ENCODE data around the gene ZBP1. TPM values are rescaled to one million over a fixed set of nuclear protein-coding genes. Genes with fewer than 3 reads are reported as not detected.

The ZBP1 gene
- polyA plus RNA-seq, 1 donor: not detected

DNA sequence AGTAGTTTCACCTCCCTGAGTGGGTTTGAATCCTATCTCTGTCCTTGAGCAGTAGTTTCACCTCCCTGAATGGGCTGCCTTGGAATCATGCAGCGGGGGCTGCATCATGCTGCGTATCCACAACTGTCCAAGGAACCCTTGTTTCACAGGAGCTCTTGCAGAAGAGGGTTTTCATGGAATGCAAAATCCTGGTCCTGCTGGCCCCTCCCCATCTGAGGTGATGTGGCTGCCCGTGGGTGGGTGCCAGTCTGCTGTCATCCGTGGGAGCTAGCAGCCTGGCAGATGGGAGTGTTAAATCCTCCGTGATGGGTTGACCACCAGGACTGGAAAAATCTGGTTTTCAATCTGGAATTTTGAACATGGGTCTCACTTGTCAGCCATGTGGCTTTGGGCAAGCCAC, 21.7 kb downstream of the ZBP1 start:
- DNase-seq: no peak

DNA sequence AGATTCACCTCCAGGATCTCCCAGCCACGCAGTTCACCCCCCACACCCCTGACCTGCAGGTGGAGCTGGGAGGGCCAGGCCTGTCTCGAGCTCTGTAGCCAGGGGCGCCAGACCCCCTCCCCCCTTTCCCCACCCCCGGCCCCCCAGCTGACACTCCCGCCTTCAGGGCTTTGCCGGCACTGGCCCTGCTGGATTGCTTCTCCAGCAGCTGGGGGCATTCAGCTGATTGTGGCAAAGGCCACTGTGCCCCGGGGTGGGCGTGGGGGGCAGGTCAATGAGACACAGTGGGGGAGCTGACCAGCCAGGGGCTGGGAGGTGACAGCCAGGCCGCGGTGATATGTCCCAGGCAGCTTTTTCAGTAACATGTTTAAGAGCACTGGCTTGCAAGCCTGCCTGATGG, 22.2 kb downstream of the ZBP1 start:
- DNase-seq: no peak

DNA sequence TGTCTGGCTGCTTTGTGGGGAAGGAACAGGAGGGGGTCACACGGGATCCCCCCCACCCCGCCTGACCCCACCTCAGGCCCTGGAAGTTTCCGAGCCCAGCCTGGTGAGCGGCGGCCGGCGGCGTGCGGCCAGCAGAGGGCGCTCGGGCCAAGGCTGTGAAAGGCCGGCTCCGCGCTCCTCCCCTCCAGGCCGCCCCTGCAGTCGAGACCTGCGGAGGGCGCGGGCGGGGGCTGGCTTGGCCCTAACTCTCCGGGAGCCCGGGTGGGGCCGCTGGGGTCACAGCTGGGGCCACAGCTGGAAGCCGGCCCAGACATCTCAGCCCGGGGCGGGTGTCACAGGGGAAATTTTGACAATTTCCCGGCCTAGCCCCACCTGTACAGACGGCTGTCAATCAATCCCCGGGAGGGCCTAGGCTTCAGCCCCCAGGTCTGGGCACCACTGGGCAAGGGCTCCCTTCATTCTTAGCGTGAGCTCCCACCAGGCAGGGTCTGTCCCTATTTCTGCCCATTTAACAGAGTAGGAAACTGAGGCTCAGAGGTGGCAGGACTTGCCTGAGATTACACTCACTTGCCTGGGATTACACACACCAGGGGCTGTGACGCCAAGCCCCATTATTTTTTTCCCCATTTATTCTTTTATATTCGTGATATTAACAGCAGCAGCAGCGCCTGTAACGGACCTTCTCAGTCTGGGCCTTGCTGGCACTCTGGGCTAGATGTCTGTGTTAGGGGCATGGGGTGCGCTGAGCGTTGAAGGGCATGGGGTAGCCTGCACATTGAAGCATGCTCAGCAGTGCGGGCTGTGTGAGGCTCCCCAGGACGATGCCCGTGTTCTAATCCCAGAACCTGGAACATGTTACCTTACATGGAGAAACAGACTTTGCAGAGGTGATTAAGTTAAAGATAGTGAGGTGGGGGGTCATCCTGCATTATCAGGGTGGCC, 23.0 kb downstream of the ZBP1 start:
- DNase-seq: no peak

DNA sequence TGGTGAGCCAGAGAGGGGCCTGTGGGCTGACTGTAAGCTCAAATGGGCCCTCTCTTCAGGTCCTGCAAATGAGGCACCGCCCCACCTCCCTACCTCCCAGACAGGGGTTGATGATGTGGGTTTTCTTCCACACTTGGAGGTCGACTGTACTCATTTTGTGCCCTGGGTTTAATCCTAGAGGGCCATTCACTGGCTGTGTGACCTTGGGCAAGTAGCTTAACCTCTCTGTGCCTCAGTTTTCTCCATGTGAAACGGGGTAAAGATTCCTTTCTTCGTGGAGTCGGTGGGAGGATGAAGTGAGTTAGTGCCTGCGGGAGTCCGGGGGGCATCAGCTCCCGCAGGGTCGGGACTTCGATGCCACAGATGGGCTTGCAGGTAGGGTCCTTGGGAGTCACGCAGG, 23.9 kb downstream of the ZBP1 start:
- no peak for DNase-seq

DNA sequence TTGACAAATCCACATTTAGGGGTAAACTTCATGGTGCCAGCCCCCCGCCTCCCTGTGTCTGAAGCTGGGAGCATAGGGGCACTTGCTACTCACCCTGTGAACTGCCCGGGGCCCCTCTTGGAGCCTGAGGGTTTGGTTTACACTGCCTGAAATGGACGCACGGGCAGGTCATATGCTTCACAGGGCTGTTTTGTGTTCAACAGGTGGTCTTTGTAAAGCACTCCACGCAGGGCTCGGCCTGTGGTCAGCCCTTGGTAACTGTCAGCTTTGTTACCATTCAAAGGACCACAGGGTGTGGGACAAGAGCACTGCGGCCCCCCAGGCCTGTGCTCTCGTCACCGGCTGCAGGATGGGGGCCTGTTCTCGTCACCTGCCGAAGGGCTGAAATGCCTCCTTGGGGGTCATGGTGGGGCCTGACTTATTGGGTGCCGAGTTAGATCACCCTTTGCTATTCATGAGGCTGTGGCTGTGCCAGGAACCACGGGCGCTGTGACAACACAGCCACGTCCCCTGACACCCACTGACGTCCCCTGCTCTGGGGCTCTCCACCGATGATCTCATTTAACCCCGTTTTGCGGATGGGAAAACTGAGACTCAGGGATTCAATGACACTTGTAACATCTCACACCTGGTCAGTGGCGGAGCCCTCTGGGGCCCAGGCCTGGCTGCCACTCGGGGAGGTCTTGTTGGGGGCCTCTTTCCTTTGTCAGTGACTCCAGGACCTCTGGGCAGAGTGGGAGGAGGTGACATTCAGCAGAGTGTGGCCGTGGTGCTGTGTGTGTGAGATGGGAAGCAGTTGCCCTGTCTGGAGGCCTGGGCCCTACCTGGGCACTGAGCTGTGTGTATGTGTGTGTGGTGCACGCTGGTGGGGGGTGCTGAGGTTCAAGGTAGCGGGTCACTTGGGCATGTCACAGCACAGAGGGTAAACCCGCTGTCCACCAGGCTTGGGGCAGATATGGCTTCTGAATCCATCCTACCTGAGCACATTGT, 24.9 kb downstream of the ZBP1 start:
- no peak for DNase-seq

DNA sequence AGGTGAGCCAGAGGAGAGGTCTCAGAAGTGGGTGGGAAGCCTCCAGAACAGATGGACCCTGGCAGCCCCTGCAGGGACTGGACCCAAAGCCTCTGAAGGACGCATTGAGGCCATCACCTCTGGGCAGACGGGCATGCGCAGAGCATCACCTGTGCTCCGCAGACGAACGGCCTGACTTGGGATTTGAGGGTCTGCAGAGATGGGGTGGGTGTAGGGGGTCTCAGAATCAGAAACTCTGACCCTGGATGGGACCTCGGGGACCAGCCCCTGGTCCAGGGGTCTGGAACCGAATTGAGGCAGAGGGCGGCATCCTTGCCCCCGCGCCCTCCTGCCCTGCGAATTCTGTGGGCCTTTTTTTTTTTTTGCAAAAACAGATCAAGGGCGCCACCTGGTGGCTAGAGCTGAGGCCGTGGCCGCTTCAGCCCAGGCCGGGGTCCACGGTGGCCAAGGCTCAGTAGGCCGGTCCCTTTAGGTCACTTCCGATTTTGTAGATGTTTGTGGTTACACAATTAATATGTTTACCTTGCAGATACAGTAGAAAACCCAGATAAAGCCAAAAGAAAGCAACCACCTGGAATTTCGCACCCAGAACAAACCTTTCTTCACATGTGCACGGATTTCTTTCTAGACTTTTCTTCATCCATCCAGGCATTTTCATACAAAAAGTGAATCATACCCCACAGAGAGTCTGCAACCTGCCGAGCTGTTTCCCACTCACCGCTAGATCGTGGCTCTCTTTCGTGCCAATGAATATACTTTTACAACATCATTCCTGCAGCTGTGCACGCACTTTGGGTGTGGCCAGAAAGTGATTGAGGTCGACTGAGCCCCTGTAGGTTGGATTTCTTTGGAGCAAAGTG, 25.9 kb downstream of the ZBP1 start:
- DNase-seq: no peak

DNA sequence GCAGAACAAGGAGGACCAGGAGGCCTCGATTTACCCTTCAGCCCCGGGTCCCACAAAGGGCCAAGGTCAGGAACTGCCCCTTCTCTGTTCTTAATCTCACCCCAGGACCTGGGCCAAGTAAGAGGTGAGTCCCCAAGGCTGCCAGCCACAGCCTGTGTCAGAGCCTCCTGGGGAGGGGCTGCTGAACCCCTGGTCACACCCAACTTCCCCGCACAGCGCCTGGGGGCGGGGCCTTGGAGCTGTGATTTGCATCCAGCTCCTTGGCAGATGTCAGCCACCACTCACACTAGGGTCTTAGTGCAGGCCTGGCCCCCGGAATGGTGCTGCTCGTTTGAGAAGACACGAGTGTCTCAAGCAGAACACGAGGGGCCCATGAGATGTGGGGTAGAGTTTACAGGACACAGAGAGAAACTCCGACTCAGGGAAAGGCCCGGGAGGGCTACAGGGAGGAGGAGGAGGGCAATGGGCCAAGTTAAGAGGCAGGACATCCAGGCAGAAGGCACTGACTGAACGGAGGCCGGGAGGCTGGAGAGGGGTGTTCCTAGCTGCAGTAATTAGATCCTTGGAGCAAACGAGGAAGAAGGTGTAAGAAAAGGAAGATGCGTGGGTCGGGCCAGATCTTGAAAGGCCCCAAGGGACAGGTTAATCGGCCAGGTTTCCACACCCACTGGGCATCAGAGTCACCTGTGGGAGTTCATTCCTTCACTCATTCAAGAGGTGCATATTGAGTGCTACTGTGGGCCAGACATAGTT, 26.9 kb downstream of the ZBP1 start:
- DNase-seq: no peak

DNA sequence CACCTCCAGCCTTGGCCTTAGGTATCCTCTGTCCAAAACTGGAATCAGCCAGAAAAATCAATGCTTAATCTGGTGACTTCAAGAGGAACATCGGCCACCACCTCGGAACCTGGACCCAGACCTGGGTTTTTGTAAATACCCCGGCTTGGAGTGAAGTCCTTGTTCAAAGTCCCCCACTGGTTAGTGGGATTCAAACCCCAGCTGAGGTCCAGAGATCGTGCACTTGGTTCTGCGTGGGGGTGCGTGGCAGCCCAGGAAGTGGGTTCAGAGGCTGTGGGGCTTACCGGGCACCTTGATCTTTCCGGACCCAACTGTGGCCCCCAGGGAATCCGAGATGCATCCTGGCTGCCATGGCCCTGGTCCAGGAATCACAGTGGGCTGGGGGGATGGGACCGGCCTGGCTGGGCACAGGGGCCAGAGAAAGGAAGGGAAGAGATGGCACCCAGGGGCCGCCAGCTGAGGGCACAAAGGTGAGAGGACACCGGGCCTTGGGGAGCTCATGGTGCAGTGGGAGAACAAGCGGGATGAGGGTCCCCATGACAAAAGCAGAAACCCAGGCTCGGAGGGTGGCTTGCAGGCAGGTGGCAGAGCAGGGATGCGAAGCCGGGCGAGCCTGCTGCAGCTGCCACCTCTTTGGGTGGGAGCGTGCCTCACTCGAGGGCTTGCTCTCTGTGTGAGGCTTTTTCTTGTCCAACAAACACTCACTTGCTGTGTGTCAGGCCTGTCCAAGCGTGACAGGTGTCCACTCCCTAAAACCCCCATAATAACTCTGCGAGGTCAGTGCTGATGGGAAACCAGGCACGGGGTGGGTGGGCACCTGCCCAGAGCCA, 27.7 kb downstream of the ZBP1 start:
- DNase-seq: no peak

DNA sequence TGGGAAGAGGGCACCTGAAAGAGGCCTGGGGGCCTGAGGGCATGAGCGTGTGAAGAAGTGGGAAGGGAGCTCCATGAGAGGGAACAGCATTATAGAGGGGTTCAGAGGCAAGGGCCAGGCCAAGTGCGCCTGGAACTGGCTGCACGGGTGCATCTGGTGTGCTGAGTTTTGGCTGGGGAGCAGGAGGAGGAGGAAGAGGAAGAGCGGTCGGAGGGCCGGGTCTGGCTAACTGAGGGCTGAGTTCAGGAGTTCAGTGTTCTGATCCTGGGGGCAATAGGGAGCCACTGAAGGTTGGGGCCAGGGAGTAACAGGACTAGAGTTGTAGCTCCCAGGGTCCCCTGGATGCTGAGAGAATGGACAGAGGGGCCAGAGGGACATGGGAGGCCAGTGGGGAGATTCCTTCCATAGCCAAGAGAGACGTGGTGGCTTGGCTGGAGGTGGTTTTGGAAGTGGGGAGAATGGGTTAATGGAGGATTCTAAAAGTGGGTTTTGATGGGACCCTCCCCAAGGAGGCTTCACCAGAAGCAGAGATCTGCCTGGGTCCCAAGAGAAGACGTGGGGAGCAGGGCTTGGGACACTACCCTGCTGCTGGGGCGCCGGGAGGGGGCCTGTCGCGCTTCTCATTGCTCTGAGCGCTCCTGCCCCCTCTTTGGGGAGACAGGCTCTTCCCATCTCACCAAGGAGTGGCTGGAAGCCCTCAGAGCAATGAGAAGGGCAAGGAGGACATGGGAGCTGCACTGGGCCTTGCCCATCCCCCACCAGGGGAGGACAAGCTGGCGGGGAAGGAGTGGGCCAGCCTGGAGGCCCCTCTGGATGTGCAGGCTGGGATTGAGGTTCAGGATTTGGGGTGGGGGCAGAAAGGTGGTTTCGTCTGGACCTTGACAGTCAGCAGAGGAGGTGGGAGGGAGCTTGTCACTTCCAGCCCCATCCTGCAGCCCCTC, 28.7 kb downstream of the ZBP1 start:
- DNase-seq: no peak

DNA sequence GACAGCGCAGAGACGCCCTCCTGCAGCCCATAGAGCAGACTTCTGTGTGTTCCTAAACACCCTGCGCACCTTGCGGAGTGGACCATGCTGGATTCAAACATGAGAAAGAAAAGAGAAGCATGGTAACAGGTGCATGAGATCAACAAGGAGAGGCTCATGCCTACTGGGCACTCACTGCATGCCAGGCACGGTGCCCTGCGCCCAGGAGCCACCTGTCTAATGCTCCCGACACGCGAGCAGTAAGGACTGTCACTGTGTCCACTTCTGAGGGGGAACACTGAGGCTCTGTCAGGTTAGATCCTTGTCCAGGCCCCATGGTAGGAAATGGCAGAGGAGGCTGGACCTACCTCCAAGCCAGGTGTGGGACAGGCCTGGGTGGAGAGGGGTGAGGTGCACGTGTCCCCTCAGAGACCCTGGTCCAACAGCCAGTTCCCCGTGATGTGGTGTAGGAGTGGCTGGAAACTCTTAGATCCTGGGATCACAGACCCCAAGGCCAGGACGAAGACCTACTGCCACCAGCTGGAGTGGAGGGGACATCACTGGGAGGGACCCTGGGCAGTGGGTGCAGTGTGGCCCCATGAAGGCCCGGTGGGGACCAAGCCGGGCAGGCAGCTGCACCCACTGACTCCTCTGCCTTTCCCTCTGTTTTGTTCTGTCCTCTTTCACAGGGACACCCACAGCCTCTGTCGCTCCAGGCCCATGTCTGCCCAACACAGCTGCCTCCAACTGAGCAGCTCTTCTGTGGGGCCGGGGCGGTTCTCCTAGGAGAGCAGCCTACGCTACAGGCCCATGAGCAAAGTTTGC, 29.5 kb downstream of the ZBP1 start:
- no peak for DNase-seq

DNA sequence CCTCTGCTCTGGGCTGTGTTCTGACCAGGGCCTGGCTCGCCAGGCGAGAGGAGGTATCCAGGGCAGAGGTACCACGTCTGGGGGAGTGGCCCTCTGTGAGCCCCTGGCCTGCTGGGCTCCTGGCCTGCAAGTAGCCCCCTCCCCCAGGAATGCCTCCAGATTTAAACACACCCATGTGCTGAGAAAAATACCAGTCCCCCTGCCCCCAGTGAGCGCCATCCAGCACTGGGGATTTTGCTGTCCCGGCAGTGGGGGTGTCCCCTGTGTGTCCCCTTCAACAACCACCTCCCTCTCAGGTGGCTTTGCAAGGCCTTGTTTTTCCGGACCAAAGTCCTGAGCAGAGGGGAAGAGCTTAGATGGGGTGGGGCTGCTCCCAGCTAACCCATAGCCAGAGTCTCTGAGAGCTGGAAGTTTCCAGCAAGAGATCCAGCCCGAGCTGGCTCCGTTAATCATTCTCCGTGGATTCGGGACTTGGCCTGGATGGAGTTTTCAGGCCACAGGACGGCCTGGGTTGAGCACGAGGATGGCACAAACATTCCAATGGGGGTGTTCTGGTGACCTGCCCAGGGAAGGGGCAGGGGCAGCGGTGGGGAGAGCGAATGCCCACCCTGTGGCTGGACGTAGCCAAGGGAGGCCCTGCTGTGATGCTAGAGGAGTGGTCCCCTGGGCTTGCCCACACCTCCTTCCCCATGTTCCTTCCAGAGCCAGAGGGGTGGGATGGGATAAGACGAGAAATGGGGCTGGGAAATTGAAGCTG, 30.3 kb downstream of the ZBP1 start:
- no peak for DNase-seq

DNA sequence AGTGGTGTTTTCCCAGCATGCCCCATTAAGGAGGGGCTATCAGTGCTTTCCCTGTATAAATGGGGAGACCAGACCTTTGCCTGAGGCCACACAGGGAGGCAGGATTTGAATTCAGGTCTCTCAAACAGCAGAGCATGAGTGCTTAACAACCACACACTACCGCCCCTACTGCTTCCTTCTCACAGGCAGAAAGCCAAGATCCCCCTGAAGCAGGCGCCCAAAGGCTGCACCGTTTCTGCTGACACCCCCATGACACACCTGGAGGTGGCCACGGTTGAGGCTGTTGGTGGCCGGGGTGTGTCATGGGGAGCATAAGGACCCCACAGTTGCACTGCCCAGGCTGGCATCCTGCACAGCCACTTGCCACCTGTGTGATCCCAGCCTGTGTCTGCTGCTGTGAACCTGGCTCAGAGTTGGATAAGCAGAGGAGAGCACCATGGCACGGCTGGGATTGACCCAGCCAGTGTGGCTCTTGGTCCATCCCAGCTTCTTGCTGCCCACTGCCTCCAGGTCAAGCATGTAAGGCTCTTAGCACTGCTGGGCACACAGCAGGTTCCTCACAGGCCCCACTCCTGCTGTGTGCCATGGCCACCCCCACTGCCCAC, 31.0 kb downstream of the ZBP1 start:
- no peak for DNase-seq

DNA sequence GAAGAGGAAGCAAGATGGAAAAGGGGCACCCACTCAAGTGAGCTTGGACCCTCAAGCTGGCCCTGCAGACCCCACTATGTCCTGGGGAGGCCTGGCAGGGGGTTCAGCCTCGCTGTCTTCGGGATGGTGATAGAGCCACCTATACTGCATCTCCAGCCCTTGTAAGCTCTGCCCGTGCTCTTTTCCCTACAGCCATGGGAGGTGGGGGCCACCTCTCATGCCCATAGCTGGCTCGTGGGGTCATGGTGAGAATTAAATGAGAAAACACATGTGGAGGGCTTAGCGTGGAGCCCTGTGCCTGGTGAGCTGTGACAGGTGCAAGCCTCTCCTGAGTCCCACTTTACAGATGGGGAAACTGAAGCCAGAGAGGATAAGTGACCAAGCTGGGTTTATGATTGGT, 31.6 kb downstream of the ZBP1 start:
- no peak for DNase-seq

DNA sequence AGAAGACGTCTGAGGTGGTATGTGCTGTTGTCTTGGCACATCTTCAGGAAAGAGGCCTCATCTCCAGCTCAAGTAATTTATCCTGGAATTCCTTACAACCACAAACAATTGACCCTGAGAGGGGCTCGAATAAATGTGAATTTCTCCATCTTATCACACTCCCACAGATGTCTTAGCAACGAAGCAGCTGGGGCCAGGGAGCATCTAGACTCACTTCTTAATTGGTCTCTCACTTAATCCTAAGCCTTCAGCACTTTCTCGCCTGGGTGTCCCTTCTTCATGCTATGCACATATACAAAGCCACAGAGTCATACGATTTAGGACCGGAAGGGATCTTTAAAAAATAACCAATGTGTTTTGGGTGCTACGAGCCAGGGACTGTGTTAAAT, 32.2 kb downstream of the ZBP1 start:
- no peak for DNase-seq

DNA sequence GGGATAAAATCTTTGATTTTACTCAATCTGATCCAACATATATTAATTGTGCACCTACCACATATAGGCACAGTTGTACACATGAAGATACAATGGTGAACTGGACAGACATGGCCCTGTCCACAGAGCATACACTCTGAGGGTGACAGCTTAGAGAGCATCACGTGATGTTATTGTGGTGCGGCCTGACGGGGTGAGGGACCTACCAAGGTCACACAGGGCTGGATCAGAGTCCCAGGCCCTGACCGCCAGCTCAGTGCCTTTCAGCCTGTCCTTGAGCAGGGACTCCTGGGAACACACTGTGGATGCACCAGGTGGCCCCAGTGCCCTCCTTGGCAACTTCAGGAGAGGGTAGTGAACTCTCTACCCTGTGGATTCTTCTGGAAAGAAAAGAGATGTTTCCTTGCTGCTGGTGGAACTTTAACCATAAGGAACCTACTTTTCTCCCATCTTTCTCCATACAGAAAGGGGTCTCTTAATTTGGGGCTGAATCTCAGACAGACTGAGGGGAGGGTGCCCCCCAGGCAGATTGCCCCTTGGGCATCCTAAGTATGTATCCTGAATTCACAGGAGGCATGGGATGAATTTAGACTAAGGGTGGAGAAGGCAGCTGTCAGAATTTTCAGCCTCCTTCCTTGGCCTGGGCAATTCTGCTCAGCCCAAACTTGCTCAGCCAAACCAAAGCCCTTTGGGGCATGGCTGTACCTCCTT, 32.8 kb downstream of the ZBP1 start:
- no peak for DNase-seq

DNA sequence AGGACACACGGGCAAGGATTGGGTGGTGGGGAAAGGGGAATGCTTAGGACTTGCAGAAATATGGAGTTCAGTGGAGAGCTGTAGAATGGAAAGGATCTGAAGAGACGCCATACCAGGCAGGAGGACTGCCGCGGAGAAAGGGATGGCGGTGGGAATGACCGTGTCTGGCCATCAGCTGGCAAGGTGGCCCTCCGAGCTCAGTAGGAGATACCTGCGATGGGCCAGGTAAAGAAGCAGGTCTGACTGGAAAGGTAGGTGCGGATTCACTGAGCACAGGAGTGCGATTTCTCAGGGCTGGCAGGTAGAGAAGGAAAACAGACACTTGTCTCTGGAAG, 33.3 kb downstream of the ZBP1 start:
- no peak for DNase-seq

Data from left kidney (tissue), 2 donors.